Upper lobe of left lung (tissue), 6 donors: ENCODE data around the gene ARHGEF2. TPM values are rescaled to one million over a fixed set of nuclear protein-coding genes. Genes with fewer than 3 reads are reported as not detected.

ENCODE experiments used
- ATAC-seq, 2 donors: fragments of 200-7000 bp; cut with Tn5 transposase; one replicate each; pipeline ENCODE4 v1.9.1; 2022; ENCODE audit warnings: mild to moderate bottlenecking in 2 of 2, moderate library complexity in 2 of 2; ENCODE audit not compliant: low FRiP score in 2 of 2
- DNase-seq, 2 donors: peaks; one replicate each; pipeline ENCODE4 v3.0.0-alpha.2; 2019 to 2020
- H3K27ac ChIP-seq, 4 donors: fragments of 200-600 bp; sonication (generic); one replicate each; pipeline ENCODE4 v1.5.1; 2016 to 2019
- H3K27me3 ChIP-seq, 4 donors: fragments of 200-600 bp; sonication (generic); one replicate each; pipeline ENCODE4 v1.5.1; 2017 to 2019
- H3K36me3 ChIP-seq, 4 donors: fragments of 200-600 bp; sonication (generic); one replicate each; pipeline ENCODE4 v1.5.1; 2016 to 2019
- H3K4me1 ChIP-seq, 4 donors: fragments of 200-600 bp; sonication (generic); one replicate each; pipeline ENCODE4 v1.5.1; 2018 to 2019
- H3K4me3 ChIP-seq, 4 donors: fragments of 200-600 bp; sonication (generic); one replicate each; pipeline ENCODE4 v1.5.1; 2017 to 2019; ENCODE audit warnings: mild to moderate bottlenecking in 2 of 4, moderate library complexity in 1 of 4
- H3K9me3 ChIP-seq, 4 donors: fragments of 200-600 bp; sonication (generic); one replicate each; pipeline ENCODE4 v1.5.1; 2018 to 2019
- EP300 ChIP-seq, 4 donors: sonication (generic); formaldehyde crosslinking; IDR thresholded peaks; one replicate each; pipeline ENCODE4 v1.5.1; 2017; ENCODE audit warnings: antibody characterized with exemption in 4 of 4, control low read depth in 2 of 4
- POLR2A ChIP-seq, 4 donors: fragments of 450-650 bp; IDR thresholded peaks; one replicate each; pipeline ENCODE4 v1.5.1; 2016 to 2017; ENCODE audit warnings: antibody characterized with exemption in 4 of 4, mild to moderate bottlenecking in 2 of 4
- POLR2AphosphoS5 ChIP-seq, 2 donors: sonication (generic); formaldehyde crosslinking; IDR thresholded peaks; one replicate each; pipeline ENCODE4 v1.5.1; 2017; ENCODE audit warnings: antibody characterized with exemption in 2 of 2
- WGBS, 2 donors: methylation state at CpG; one replicate each; pipeline ENCODE4 v1.1.5; 2017 to 2018; 5-methylcytosine and 5-hydroxymethylcytosine counted together
- total RNA-seq, 6 donors: library from RNA; depleted of rRNA in 4 of 6; stranded (reverse); fragments of >200 nt in 4 of 6; gene quantifications; one replicate each; pipeline versions ENCODE4 v1.1.0 to v1.2.1, GENCODE V29; 2016 to 2021
- TF ChIP-seq, protein P1 (sequence below), 6 experiments: fragments of 450-650 bp in 4 of 6; fragments of 200-600 bp in 2 of 6; sonication (generic) in 2 of 6; IDR thresholded peaks; one replicate each; pipeline ENCODE4 v1.5.1; 2016 to 2019; ENCODE audit warnings: antibody characterized with exemption in 6 of 6
- donor health status: DM: no; HTN: no; CAD: no; lungs with moderate emphysema.
- donor health status: DM: no; HTN: yes; CAD: no; lungs with severe emphysema.

The ARHGEF2 gene
- 100 to 1,000 TPM; 198 to 969 (median 229) TPM for total RNA-seq

DNA sequence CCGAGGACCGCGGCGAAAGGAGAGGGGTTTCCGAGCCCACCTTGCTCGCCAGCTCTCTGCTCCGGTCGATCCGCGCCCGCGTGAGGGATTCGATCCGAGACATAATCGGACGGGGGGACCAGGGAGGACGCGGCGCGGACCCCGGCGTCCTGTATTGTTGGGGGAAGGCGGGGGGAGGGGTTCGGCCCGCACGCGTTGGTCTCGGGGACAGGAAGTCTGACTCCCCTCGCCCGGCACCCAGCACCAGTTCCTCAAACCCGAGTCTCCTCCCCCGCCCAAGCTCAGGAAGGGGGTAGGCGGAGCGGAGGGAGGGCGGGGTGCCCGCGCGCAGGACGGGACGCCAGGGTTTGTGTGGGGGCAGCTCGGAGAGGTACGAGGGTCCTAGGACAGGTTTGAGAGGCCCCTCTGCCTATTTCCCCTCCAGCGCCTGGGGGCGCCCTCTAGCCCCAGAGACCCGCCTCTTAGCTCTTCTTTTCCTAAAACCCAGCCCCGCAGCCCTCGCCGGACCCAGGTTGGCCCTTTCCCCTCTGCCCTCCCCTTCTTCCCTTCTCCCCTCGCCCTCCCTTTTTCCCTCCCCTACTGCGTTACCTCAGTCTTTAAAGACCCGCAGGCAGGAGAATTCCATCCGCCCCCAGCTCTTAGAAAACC lies at the start of gene ARHGEF2:
Gene ARHGEF2, minus strand, starts transcription at position 223 of the 648 bp plus-strand sequence. Its CDS starts 120 bp downstream, at position 103.
- Histone ChIP-seq H3K9me3 (no peaks in the 10 kb centered on the region), H3K4me1 (peaks cover 68 to 88% (median 83%) of the 10 kb centered on the region in 4 donors), H3K36me3 (no peaks in the 10 kb centered on the region), H3K4me3 (peak within 1 kb of the TSS; percentile 60 to 97 (median 66)), H3K27ac (peak within 1 kb of the TSS; percentile 85 to 100 (median 98)), H3K27me3 (no peaks in the 10 kb centered on the region)
- WGBS, 2 donors, result 0 to 2% methylated on average over 12 to 25 of the region's 52 CpGs
- TF ChIP-seq POLR2AphosphoS5 (IDR thresholded peaks at IDR 0.05), result peak; percentile 68 to 91
- peak in 2 of 4 donors; percentile 67 to 85 for TF ChIP-seq POLR2A (IDR thresholded peaks at IDR 0.05)
- TF ChIP-seq EP300 (IDR thresholded peaks at IDR 0.05), result no peak
- TF ChIP-seq, protein P1, sequence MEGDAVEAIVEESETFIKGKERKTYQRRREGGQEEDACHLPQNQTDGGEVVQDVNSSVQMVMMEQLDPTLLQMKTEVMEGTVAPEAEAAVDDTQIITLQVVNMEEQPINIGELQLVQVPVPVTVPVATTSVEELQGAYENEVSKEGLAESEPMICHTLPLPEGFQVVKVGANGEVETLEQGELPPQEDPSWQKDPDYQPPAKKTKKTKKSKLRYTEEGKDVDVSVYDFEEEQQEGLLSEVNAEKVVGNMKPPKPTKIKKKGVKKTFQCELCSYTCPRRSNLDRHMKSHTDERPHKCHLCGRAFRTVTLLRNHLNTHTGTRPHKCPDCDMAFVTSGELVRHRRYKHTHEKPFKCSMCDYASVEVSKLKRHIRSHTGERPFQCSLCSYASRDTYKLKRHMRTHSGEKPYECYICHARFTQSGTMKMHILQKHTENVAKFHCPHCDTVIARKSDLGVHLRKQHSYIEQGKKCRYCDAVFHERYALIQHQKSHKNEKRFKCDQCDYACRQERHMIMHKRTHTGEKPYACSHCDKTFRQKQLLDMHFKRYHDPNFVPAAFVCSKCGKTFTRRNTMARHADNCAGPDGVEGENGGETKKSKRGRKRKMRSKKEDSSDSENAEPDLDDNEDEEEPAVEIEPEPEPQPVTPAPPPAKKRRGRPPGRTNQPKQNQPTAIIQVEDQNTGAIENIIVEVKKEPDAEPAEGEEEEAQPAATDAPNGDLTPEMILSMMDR (IDR thresholded peaks at IDR 0.05), result peak in 1 of 6 experiments; percentile 15
- DNase-seq (peak; percentile 93), ATAC-seq (peak; percentile 73 to 87)

DNA sequence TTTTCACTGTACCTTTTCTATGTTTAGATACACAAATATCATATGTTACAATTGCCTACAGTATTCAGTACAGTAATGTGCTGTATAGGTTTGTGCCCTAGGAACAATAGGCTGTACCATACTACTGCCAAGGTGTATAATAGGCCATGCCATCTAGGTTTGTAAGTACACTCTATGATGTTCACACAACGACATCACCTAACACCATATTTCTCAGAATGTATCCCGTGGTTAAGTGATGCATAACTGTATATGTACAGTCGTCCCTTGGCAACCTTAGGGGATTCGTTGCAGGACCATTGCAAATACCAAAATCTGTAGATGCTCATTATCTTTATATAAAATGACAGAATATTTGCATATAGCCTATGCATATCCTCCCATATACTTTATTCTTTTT lies 48.2 kb upstream of the ARHGEF2 start:
- no peaks in the 10 kb centered on the region for H3K9me3 ChIP-seq
- 91 to 93% methylated on average over 4 of the region's 4 CpGs for WGBS, 2 donors
- no peaks in the 10 kb centered on the region for H3K27me3 ChIP-seq
- ATAC-seq (no peak), DNase-seq (no peak)
- peaks cover 0 to 6% (median 0%) of the 10 kb centered on the region in 4 donors for H3K4me1 ChIP-seq
- H3K27ac ChIP-seq, result no peak overlapping the region
- TF ChIP-seq POLR2AphosphoS5 (IDR thresholded peaks at IDR 0.05) (no peak), EP300 (IDR thresholded peaks at IDR 0.05) (no peak), POLR2A (IDR thresholded peaks at IDR 0.05) (no peak)
- TF ChIP-seq, protein P1 (IDR thresholded peaks at IDR 0.05), result no peak
- H3K36me3 ChIP-seq, result no peaks in the 10 kb centered on the region
- H3K4me3 ChIP-seq, result no peak overlapping the region

DNA sequence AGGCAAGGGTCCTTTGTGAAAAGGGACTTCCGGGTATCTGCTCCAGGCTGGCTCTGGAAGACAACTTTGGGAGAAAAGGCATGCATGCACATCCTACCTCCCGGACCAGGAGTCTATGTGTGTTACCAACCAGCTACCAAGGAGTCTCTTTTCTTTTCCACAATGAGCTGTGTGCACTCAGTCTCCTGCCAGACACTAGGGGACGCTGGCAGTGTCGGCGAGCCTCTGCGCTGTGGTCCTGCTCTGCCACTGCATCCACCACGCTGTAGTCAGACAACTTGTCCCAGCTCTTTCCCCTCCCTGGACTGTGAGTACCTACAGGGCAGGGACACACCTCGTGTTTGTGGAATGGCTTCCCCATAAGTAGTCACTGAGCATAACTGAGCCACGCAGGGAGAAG lies 47.5 kb upstream of the ARHGEF2 start:
- Histone ChIP-seq H3K9me3 (no peaks in the 10 kb centered on the region), H3K4me1 (peaks cover 0 to 12% (median 4%) of the 10 kb centered on the region in 4 donors), H3K27ac (no peak overlapping the region), H3K36me3 (no peaks in the 10 kb centered on the region), H3K4me3 (no peak overlapping the region), H3K27me3 (no peaks in the 10 kb centered on the region)
- DNase-seq (peak; percentile 45 to 60), ATAC-seq (peak; percentile 52 to 87)
- TF ChIP-seq POLR2AphosphoS5 (IDR thresholded peaks at IDR 0.05), result no peak
- TF ChIP-seq, protein P1 (IDR thresholded peaks at IDR 0.05), result peak; percentile 25 to 67 (median 39)
- 9 to 12% methylated on average over 9 of the region's 9 CpGs for WGBS, 2 donors

DNA sequence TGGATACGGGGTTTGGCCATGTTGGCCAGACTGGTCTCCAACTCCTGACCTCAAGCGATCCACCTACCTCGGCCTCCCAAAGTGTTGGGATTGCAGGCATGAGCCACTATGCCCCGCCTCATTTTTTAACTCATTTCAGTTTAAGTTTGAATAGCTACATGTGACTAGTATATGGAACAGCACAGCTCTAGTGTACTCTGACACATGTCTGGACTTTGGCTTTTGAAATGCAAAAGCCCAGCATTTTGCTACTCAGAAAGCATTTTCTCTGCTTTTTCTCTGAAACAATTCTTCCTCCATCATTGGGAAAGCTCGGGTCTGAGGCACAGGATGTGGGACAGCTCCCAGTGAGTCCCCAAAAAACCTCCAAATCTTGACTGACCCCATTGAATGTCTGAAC lies 46.5 kb upstream of the ARHGEF2 start:
- H3K36me3 ChIP-seq, result peaks cover 0 to under 1% (median 0%) of the 10 kb centered on the region in 4 donors
- H3K27me3 ChIP-seq, result no peaks in the 10 kb centered on the region
- no peak for DNase-seq
- 74 to 84% methylated on average over 5 of the region's 5 CpGs for WGBS, 2 donors
- H3K27ac ChIP-seq, result no peak overlapping the region
- ATAC-seq, result no peak
- no peak overlapping the region for H3K4me3 ChIP-seq
- TF ChIP-seq EP300 (IDR thresholded peaks at IDR 0.05), result no peak
- peaks cover 4 to 18% (median 8%) of the 10 kb centered on the region in 4 donors for H3K4me1 ChIP-seq
- no peaks in the 10 kb centered on the region for H3K9me3 ChIP-seq

DNA sequence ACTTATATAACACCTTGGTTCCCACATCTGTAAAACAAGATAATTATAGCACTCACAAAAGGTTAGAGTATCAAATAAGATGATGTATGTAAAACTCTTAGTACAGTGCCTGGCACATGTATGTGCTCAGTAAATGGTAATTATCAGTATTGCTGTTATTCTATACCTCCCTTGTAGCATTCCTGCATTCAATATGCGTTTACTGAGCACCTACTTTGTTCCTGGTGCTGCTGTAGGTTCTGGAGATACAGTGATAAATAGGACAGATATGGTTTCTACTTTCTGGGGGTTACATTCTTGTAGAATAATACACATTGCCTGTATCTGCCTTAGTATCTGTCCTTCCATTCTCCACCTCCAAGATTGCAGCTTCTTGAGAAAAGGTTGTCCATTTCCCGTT lies 43.6 kb upstream of the ARHGEF2 start:
- H3K36me3 ChIP-seq, result peaks cover 3 to 29% (median 13%) of the 10 kb centered on the region in 4 donors
- peaks cover 12 to 31% (median 19%) of the 10 kb centered on the region in 4 donors for H3K4me1 ChIP-seq
- no peak overlapping the region for H3K4me3 ChIP-seq
- H3K27ac ChIP-seq, result no peak overlapping the region
- H3K9me3 ChIP-seq, result no peaks in the 10 kb centered on the region
- no peaks in the 10 kb centered on the region for H3K27me3 ChIP-seq
- WGBS, 2 donors, result 64 to 74% methylated on average over 2 of the region's 2 CpGs
- DNase-seq (no peak), ATAC-seq (no peak)
- TF ChIP-seq EP300 (IDR thresholded peaks at IDR 0.05) (no peak), POLR2A (IDR thresholded peaks at IDR 0.05) (no peak), POLR2AphosphoS5 (IDR thresholded peaks at IDR 0.05) (no peak)
- TF ChIP-seq, protein P1 (IDR thresholded peaks at IDR 0.05), result no peak
